A673 (cell line): ENCODE results near the gene ARHGAP5. TPM values are rescaled to one million over a fixed set of nuclear protein-coding genes. Genes with fewer than 3 reads are reported as not detected.

ENCODE experiments used
- BruUV-seq: library from RNA; stranded (reverse); fragments of 400-500 nt; replicated peaks from 2 replicates; lab custom pipeline; 2021; lab: Mats Ljungman, UMichigan
- CTCF ChIA-PET: fragments of 300-600 bp; sonication (Branson Sonifier 250); formaldehyde crosslinking; loops from one replicate; lab custom pipeline; 2022; ENCODE audit warnings: antibody characterized with exemption; lab: Charles Lee
- POLR2A ChIA-PET: fragments of 300-600 bp; sonication (Branson Sonifier 250); formaldehyde crosslinking; loops from one replicate; lab custom pipeline; 2022; ENCODE audit warnings: antibody characterized with exemption; ENCODE audit not compliant: low non-redundant PET; lab: Charles Lee
- DNase-seq: peaks from one replicate; pipeline ENCODE4 v3.0.0-alpha.2; 2015; ENCODE audit warnings: low spot score
- H3K27ac ChIP-seq: fragments of 200-600 bp; sonication (generic); 2 replicates; pipeline ENCODE4 v1.5.1; 2016; ENCODE audit warnings: mixed run types, low read depth, mild to moderate bottlenecking, mixed read lengths, antibody characterized with exemption, low read length; ENCODE audit not compliant: poor library complexity, severe bottlenecking
- H3K27me3 ChIP-seq: fragments of 200-600 bp; sonication (generic); replicated peaks from 2 replicates; pipeline ENCODE4 v1.6.1; 2017; ENCODE audit warnings: mixed run types, low read depth, mild to moderate bottlenecking, mixed read lengths, antibody characterized with exemption, low read length; ENCODE audit not compliant: insufficient read depth, poor library complexity
- H3K36me3 ChIP-seq: fragments of 200-600 bp; sonication (generic); 2 replicates; pipeline ENCODE4 v1.6.1; 2016; ENCODE audit warnings: mixed run types, mild to moderate bottlenecking, mixed read lengths, antibody characterized with exemption, low read length; ENCODE audit not compliant: insufficient read depth, poor library complexity, severe bottlenecking
- H3K4me1 ChIP-seq: fragments of 200-600 bp; sonication (generic); 2 replicates; pipeline ENCODE4 v1.6.1; 2017; ENCODE audit warnings: mixed run types, mild to moderate bottlenecking, mixed read lengths, antibody characterized with exemption, low read length; ENCODE audit not compliant: insufficient read depth, poor library complexity, severe bottlenecking
- H3K4me3 ChIP-seq: fragments of 200-600 bp; sonication (generic); 2 replicates; pipeline ENCODE4 v1.5.1; 2016; ENCODE audit warnings: low read depth, mixed run types, mild to moderate bottlenecking, mixed read lengths, low read length; ENCODE audit not compliant: poor library complexity, severe bottlenecking
- H3K9me3 ChIP-seq: fragments of 200-600 bp; sonication (generic); 2 replicates; pipeline ENCODE4 v1.6.1; 2016; ENCODE audit warnings: mixed run types, low read depth, mild to moderate bottlenecking, mixed read lengths, antibody characterized with exemption, low read length; ENCODE audit not compliant: poor library complexity, severe bottlenecking
- EZH2 ChIP-seq: fragments of 200-600 bp; sonication (generic); IDR thresholded peaks from 2 replicates; pipeline ENCODE4 v1.6.1; 2017; ENCODE audit warnings: borderline replicate concordance, low read depth, mild to moderate bottlenecking, mixed read lengths, antibody characterized with exemption, low read length; ENCODE audit not compliant: poor library complexity, severe bottlenecking
- intact Hi-C: fragments of 100-400 bp; cut with micrococcal nuclease; formaldehyde crosslinking; loops from one replicate; pipeline ENCODE4 v1.10.0; 2022; ENCODE audit not compliant: unreplicated experiment
- total RNA-seq: library from RNA; stranded (reverse); gene quantifications from 2 replicates; pipeline ENCODE4 v1.2.3, GENCODE V29; 2021
- TF ChIP-seq, protein P1 (sequence below): fragments of 300-800, 200-600 bp; sonication (generic); conservative IDR thresholded peaks from 2 replicates; pipeline ENCODE4 v1.5.1; 2017; ENCODE audit warnings: low read depth, mild to moderate bottlenecking, antibody characterized with exemption, low read length, moderate library complexity, mixed read lengths

Gene ARHGAP5
- total RNA-seq, 1 experiment from 2014 or later: 51.3 TPM

DNA sequence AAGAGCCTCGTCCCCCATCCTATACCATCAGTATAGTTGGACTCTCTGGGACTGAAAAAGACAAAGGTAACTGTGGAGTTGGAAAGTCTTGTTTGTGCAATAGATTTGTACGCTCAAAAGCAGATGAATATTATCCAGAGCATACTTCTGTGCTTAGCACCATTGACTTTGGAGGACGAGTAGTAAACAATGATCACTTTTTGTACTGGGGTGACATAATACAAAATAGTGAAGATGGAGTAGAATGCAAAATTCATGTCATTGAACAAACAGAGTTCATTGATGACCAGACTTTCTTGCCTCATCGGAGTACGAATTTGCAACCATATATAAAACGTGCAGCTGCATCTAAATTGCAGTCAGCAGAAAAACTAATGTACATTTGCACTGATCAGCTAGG is 13.6 kb downstream of the ARHGAP5 start:
- H3K36me3 ChIP-seq: peaks cover 4% of the 10 kb centered on the region
- H3K27me3 ChIP-seq: no peaks in the 10 kb centered on the region
- TF ChIP-seq EZH2: no peak
- TF ChIP-seq, protein P1, sequence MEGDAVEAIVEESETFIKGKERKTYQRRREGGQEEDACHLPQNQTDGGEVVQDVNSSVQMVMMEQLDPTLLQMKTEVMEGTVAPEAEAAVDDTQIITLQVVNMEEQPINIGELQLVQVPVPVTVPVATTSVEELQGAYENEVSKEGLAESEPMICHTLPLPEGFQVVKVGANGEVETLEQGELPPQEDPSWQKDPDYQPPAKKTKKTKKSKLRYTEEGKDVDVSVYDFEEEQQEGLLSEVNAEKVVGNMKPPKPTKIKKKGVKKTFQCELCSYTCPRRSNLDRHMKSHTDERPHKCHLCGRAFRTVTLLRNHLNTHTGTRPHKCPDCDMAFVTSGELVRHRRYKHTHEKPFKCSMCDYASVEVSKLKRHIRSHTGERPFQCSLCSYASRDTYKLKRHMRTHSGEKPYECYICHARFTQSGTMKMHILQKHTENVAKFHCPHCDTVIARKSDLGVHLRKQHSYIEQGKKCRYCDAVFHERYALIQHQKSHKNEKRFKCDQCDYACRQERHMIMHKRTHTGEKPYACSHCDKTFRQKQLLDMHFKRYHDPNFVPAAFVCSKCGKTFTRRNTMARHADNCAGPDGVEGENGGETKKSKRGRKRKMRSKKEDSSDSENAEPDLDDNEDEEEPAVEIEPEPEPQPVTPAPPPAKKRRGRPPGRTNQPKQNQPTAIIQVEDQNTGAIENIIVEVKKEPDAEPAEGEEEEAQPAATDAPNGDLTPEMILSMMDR: no peak
- POLR2A ChIA-PET: no interaction called here
- no peak for DNase-seq
- intact Hi-C loops: no loop called here
- no peaks in the 10 kb centered on the region for H3K9me3 ChIP-seq
- peaks cover 24% of the 10 kb centered on the region for H3K4me1 ChIP-seq
- CTCF ChIA-PET: no interaction called here
- no peak overlapping the region for H3K27ac ChIP-seq
- H3K4me3 ChIP-seq: no peak overlapping the region
- BruUV-seq: TSS peak; percentile 13

DNA sequence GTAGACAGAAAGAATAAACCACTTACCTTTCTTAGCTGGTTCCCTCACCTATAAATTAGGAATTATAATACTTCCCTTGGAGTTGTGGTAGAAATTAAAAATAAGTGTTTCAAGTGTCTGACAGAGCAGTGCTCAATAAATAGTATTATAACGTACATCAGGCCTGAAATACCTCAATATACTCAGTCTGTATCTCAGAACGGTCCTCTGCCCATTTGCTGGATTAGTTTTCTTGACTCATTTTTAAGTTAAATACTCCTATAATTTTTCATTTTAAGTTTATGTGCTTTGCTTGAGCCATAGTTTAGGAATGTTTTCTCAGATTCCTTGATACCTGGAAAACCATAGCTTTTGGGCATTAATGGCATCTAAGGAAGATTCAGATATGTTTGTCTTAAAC is 22.4 kb downstream of the ARHGAP5 start:
- intact Hi-C loops: no loop called here
- no peak overlapping the region for H3K4me3 ChIP-seq
- H3K9me3 ChIP-seq: no peaks in the 10 kb centered on the region
- no peaks in the 10 kb centered on the region for H3K36me3 ChIP-seq
- H3K27me3 ChIP-seq: no peaks in the 10 kb centered on the region
- TF ChIP-seq EZH2: no peak
- TF ChIP-seq, protein P1: no peak
- no peak overlapping the region for H3K27ac ChIP-seq
- ChIA-PET CTCF (no interaction called here), POLR2A (no interaction called here)
- no peaks in the 10 kb centered on the region for H3K4me1 ChIP-seq
- DNase-seq: no peak
- no TSS peak for BruUV-seq

DNA sequence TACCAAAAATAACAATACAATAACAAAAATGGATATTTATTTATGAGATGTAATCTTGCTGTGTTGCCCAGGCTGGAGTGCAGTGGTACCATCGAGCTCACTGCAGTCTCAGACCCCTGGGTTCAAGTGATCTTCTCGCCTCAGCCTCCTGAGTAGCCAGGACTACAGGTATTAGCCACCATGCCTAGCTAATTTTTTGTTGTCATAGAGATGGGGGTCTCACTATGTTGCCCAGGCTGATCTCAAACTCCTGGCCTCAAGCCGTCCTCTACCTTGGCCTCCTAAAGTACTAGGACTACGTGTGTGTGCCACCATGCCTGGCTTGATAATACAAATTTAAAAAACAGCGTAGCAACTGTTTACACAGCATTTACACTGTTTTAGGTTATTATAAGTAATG is 23.1 kb downstream of the ARHGAP5 start:
- intact Hi-C loops: no loop called here
- Histone ChIP-seq H3K27ac (no peak overlapping the region), H3K4me3 (no peak overlapping the region), H3K27me3 (no peaks in the 10 kb centered on the region), H3K9me3 (no peaks in the 10 kb centered on the region), H3K4me1 (no peaks in the 10 kb centered on the region), H3K36me3 (no peaks in the 10 kb centered on the region)
- POLR2A ChIA-PET: no interaction called here
- no TSS peak for BruUV-seq
- TF ChIP-seq, protein P1: no peak
- TF ChIP-seq EZH2: no peak
- CTCF ChIA-PET: no interaction called here
- DNase-seq: no peak
